CD4-positive, alpha-beta T cell (primary cell): ENCODE data around the gene RGS10. TPM values are rescaled to one million over a fixed set of nuclear protein-coding genes. Genes with fewer than 3 reads are reported as not detected.

ENCODE experiments used
- ATAC-seq: fragments of 200-7000 bp; cut with Tn5 transposase; one replicate; pipeline ENCODE4 v1.10.0; 2022; ENCODE audit warnings: mild to moderate bottlenecking; ENCODE audit not compliant: poor library complexity
- CTCF ChIA-PET: fragments of 350-600 bp; sonication (Branson Sonifier 250); formaldehyde crosslinking; loops from one replicate; lab custom pipeline; 2021; ENCODE audit warnings: antibody characterized with exemption, inconsistent platforms; lab: Charles Lee
- POLR2A ChIA-PET: fragments of 350-600 bp; sonication (Branson Sonifier 250); formaldehyde crosslinking; loops from one replicate; lab custom pipeline; 2021; ENCODE audit warnings: antibody characterized with exemption, inconsistent platforms; lab: Charles Lee
- DNase-seq, 14 experiments: peaks; one replicate each; pipeline ENCODE4 v3.0.0-alpha.2; 2013 to 2020; ENCODE audit warnings: mixed read lengths in 2 of 14
- H3K27ac ChIP-seq, 2 donors: one replicate each; pipeline versions ENCODE4 v1.5.1 to v1.7.0; 2013; ENCODE audit warnings: low read length in 2 of 2, low read depth in 1 of 2, mild to moderate bottlenecking in 1 of 2
- H3K27me3 ChIP-seq, 2 experiments: 1 replicate in 1 of 2; 2 replicates in 1 of 2; pipeline versions ENCODE4 v1.6.1 to v1.7.0; 2013; ENCODE audit warnings: low read length in 2 of 2, control low read depth in 1 of 2, mild to moderate bottlenecking in 1 of 2, moderate library complexity in 1 of 2; ENCODE audit not compliant: insufficient read depth in 2 of 2, control insufficient read depth in 1 of 2
- H3K36me3 ChIP-seq: one replicate; pipeline ENCODE4 v1.6.1; 2013; ENCODE audit warnings: low read length, control low read depth; ENCODE audit not compliant: insufficient read depth
- H3K4me1 ChIP-seq: one replicate; pipeline ENCODE4 v1.6.1; 2013; ENCODE audit warnings: low read length, control low read depth; ENCODE audit not compliant: insufficient read depth
- H3K4me3 ChIP-seq: one replicate; pipeline ENCODE4 v1.5.1; 2013; ENCODE audit warnings: mild to moderate bottlenecking, low read length, moderate library complexity
- H3K9me3 ChIP-seq, 2 experiments: 1 replicate in 1 of 2; 2 replicates in 1 of 2; pipeline versions ENCODE4 v1.6.1 to v1.7.0; 2013; ENCODE audit warnings: low read length in 2 of 2, mild to moderate bottlenecking in 2 of 2, control low read depth in 1 of 2, moderate library complexity in 1 of 2; ENCODE audit not compliant: control insufficient read depth in 1 of 2, insufficient read depth in 1 of 2
- H3K27ac Mint-ChIP-seq: one replicate; pipeline ENCODE4 v1.8.0; 2020; ENCODE audit warnings: mixed read lengths
- H3K27me3 Mint-ChIP-seq: one replicate; pipeline ENCODE4 v1.8.0; 2021; ENCODE audit warnings: mixed read lengths
- H3K36me3 Mint-ChIP-seq: one replicate; pipeline ENCODE4 v1.8.0; 2021; ENCODE audit warnings: low read depth, mixed read lengths
- H3K4me1 Mint-ChIP-seq: one replicate; pipeline ENCODE4 v1.8.0; 2021; ENCODE audit warnings: low read depth, mixed read lengths
- H3K4me3 Mint-ChIP-seq: one replicate; pipeline ENCODE4 v1.8.0; 2020; ENCODE audit warnings: mild to moderate bottlenecking, mixed read lengths
- H3K9me3 Mint-ChIP-seq: one replicate; pipeline ENCODE4 v1.8.0; 2020; ENCODE audit warnings: mixed read lengths
- intact Hi-C, 2 experiments: fragments of 100-400 bp; cut with DNase I in 1 of 2; cut with micrococcal nuclease in 1 of 2; formaldehyde crosslinking; loops; one replicate each; pipeline versions ENCODE4 v1.15.1 to v1.9.0; 2023 to 2025; cut with DNase I, micrococcal nuclease
- total RNA-seq, 174 experiments: library from RNA in 2 of 174; stranded (reverse) in 2 of 174; gene quantifications; one replicate each; pipeline ENCODE4 v1.2.3 and lab custom pipeline; 2021 to 2026
- TF ChIP-seq, protein P1 (sequence below): fragments of 200-600 bp; IDR thresholded peaks from one replicate; pipeline ENCODE4 v1.8.0; 2022; ENCODE audit warnings: antibody characterized with exemption, mild to moderate bottlenecking

The RGS10 gene
- total RNA-seq, 2 experiments from 2014 or later: 132 to 134 TPM

DNA sequence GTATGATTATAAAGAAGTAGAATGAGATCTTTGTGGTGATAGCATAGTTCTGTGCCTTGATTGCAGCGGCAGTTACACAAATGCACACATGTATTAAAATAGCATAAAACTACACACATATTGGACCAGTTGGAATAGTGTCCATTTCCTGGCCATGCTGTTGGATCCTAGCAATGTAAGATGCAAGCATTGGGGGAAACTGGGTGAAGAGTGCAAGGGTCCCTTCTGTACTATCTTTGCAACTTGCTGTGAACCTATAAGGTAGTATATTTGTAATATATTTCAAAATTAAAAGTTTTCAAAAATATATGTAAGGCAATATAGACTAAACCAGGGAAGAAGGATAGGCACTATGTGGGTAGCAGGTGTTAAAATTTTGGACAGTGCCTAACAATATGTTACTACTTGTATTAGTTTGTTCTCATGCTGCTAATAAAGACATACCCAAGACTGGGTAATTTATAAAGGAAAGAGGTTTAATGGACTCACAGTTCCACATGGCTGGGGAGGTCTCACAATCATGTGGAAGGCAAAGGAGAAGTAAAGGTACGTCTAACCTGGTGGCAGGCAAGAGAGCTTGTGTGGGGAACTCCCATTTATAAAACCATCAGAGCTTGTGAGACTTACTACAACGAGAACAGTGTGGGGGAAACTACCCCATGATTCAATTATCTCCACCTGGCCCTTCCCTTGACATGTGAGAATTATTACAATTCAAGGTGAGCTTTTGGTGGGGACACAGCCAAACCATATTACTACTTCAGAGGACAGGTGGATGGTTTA, 71.4 kb downstream of the RGS10 start:
- Histone ChIP-seq H3K36me3 (no peaks in the 10 kb centered on the region), H3K9me3 (peaks cover 0 to 5% of the 10 kb centered on the region in 2 experiments), H3K4me1 (peaks cover 10% of the 10 kb centered on the region), H3K27me3 (no peaks in the 10 kb centered on the region), H3K27ac (no peak overlapping the region), H3K4me3 (no peak overlapping the region)
- CTCF ChIA-PET: no interaction called here
- ATAC-seq: no peak
- Mint-ChIP-seq H3K27ac (no peak overlapping the region), H3K9me3 (no peaks in the 10 kb centered on the region), H3K4me1 (peaks cover 4% of the 10 kb centered on the region), H3K36me3 (no peaks in the 10 kb centered on the region), H3K27me3 (no peaks in the 10 kb centered on the region), H3K4me3 (no peak overlapping the region)
- TF ChIP-seq, protein P1, sequence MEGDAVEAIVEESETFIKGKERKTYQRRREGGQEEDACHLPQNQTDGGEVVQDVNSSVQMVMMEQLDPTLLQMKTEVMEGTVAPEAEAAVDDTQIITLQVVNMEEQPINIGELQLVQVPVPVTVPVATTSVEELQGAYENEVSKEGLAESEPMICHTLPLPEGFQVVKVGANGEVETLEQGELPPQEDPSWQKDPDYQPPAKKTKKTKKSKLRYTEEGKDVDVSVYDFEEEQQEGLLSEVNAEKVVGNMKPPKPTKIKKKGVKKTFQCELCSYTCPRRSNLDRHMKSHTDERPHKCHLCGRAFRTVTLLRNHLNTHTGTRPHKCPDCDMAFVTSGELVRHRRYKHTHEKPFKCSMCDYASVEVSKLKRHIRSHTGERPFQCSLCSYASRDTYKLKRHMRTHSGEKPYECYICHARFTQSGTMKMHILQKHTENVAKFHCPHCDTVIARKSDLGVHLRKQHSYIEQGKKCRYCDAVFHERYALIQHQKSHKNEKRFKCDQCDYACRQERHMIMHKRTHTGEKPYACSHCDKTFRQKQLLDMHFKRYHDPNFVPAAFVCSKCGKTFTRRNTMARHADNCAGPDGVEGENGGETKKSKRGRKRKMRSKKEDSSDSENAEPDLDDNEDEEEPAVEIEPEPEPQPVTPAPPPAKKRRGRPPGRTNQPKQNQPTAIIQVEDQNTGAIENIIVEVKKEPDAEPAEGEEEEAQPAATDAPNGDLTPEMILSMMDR: no peak
- POLR2A ChIA-PET: no interaction called here
- intact Hi-C loops: no loop called here
- no peak for DNase-seq

GRCh38 chr10:119469846-119470245, 72.7 kb downstream of the RGS10 start:
- CTCF ChIA-PET: interaction anchor here (1.0 kb wide), 1 partner anchor 25 kb away, joined by 3 read pairs; no protein-coding TSS in a partner anchor
- no peaks in the 10 kb centered on the region for H3K36me3 ChIP-seq
- H3K27ac Mint-ChIP-seq: no peak overlapping the region
- H3K4me3 Mint-ChIP-seq: no peak overlapping the region
- H3K9me3 Mint-ChIP-seq: no peaks in the 10 kb centered on the region
- H3K9me3 ChIP-seq: peaks cover 0 to 5% of the 10 kb centered on the region in 2 experiments
- H3K27me3 ChIP-seq: no peaks in the 10 kb centered on the region
- ATAC-seq: no peak
- DNase-seq: no peak
- no peak overlapping the region for H3K27ac ChIP-seq
- H3K4me1 Mint-ChIP-seq: no peaks in the 10 kb centered on the region
- intact Hi-C loops: no loop called here
- TF ChIP-seq, protein P1: no peak
- no peaks in the 10 kb centered on the region for H3K36me3 Mint-ChIP-seq
- H3K4me3 ChIP-seq: no peak overlapping the region
- POLR2A ChIA-PET: no interaction called here
- no peaks in the 10 kb centered on the region for H3K27me3 Mint-ChIP-seq
- H3K4me1 ChIP-seq: peaks cover 17% of the 10 kb centered on the region

DNA sequence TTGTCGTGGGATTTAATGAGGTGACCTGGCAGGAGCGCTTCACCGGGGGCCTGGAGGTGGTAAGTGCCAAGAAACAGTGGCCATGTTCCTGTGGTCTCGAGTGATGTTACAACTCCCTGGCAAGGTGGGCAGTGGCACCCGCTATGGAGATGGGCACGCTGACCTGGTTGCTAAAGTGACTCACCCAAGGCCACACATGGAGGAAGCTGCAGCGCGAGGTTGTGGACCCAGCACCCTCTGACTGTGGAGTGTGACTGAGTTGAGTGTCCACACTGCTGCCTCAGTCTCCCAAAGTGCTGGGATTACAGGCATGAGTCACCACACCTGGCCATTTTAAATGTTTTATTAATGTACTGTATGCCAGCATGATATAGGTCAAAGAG, 73.2 kb downstream of the RGS10 start:
- no peak for DNase-seq
- Mint-ChIP-seq H3K4me1 (no peaks in the 10 kb centered on the region), H3K27me3 (no peaks in the 10 kb centered on the region), H3K27ac (no peak overlapping the region), H3K4me3 (no peak overlapping the region), H3K9me3 (no peaks in the 10 kb centered on the region), H3K36me3 (no peaks in the 10 kb centered on the region)
- CTCF ChIA-PET: no interaction called here
- Histone ChIP-seq H3K27ac (no peak overlapping the region), H3K4me1 (peaks cover 17% of the 10 kb centered on the region), H3K36me3 (no peaks in the 10 kb centered on the region), H3K27me3 (no peaks in the 10 kb centered on the region), H3K9me3 (peaks cover 0 to 5% of the 10 kb centered on the region in 2 experiments), H3K4me3 (no peak overlapping the region)
- no peak for ATAC-seq
- POLR2A ChIA-PET: no interaction called here
- intact Hi-C loops: no loop called here
- TF ChIP-seq, protein P1: no peak
